Measurements from ENCODE around the gene DERL2.
"Not testable (repeated sequence)": the region's sequence is repeated elsewhere in the genome, so short reads cannot be mapped to it uniquely, and the experiment has no call there.

DERL2 gene

GRCh38 chr17:5435781-5436315 is 50.1 kb downstream of the DERL2 start:
- DNase-seq: peak; percentile 39

- no peak for DNase-seq
Observed at GRCh38 chr17:5434984-5435383, 51.0 kb downstream of the DERL2 start.

DNA sequence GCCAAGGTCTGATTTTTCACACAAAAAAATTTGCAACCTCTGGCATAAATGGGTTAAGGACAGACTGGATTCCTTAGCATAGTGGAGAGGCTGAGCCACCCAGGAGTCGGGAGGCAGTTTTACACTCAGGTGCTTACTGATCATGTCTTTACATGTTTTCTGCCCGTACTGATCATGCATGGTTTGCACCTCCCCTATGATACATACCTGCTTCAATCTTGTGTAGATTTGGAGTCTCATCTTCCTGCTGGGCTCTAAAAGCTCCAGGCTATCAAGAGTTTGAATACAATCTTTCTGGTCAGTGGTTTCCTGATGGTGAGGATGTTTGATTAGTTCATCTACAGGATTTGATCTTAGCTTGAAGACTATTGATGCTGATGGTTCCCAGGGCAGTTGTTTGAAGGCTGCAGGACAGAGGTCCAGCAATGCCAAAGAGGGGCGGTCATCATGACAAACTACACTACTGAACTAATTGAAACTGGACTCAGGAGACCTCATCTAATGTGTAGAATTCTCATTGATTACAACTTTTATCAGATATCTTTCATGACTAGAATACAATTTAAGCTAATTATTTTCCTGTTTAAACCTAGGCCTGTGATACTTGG is 53.9 kb downstream of the DERL2 start:
- DNase-seq: no peak

- not testable (repeated sequence) for DNase-seq
Observed at GRCh38 chr17:5431234-5431633, 54.7 kb downstream of the DERL2 start.

GRCh38 chr17:5430413-5430999 is 55.5 kb downstream of the DERL2 start:
- no peak for DNase-seq

DNA sequence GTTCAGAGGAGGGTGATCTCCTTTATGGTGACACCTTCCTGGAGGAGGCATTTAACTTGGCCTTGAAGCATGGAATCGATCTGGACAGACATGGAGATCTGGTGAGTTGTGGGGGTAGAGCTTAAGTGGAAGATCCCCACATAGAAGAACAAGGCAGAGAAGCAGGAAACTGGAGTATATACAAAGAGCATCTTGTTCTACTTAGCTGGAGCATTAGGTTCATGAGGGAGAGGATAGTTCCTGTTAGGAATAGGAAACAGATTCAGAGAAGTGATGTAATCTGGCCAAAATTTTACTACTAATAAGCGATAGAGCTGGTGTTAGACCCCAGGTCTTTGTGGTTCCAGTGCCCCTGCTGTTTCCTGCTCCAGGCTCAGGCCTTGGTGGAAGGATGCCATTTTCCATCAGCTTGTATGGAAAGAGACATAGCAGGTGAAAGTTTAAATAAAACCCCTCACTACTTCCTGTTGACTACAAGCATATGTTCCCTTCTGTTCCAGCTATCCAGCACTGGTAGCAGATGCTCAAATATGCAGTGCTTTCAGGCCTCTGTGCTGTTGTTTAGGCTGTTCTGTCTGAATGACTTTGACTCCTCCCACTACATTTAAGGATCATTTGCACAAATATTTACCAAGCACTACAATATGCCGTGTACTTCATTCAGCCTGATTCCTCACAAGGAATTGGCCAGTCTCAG is 56.6 kb downstream of the DERL2 start:
- DNase-seq: no peak

GRCh38 chr17:5425826-5426225 is 60.2 kb downstream of the DERL2 start:
- no peak for DNase-seq

GRCh38 chr17:5424909-5425308 is 61.1 kb downstream of the DERL2 start:
- no peak for DNase-seq

DNA sequence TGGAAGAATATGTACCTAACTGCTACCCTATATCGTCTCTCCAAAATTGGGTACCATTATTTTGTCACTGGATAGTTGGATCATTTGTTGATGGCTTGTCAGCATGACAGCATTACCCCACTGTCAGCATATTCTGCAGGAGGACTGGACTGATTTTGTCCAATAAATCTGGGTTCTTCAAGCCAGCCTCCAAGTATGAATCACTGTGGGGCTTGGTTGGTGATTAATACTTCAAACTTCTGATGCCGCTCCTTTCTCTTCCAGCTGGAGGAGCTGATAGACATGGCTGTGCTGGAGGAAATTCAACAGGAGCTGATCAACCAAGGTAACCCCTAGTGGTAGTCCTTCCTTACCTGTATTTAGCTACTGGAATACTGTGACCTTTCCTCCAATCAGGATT is 63.5 kb downstream of the DERL2 start:
- no peak for DNase-seq

Measured in activated CD4-positive, alpha-beta T cell treated with anti-CD3 and anti-CD28 coated beads, Interleukin-10, Interleukin-2, amounts not matched to agents 100 ng/mL and 50 ng/mL, durations not matched to agents 16 hours and 8 hours (primary cell).